NCI-H526 (cell line): ENCODE measurements around the gene SUGP1.

ENCODE experiments used
- DNase-seq, 2 experiments: peaks; one replicate each; lab custom pipeline; 2025; lab: John Stamatoyannopoulos, UW

SUGP1 gene

DNA sequence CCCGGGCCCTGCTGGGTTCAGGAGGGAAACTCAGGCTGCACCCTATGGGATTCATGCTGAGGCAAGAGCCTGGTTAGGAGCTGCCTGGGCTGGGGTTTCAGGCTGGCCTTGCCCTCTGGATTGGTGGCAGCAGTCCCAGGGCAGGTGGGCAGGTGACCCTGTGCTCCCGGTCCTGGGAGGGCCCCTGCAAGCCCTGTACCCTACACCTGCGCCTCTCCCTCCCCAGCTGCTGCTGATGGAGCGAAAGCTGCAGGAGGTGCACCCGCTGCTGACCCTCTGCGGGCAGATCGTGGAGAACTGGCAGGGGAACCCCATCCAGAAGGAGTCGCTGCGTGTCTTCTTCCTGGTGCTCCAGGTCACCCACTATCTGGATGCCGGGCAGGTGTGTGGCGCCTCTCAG is 20.7 kb upstream of the SUGP1 start:
- no peak for DNase-seq

- no peak for DNase-seq
Observed at GRCh38 chr19:19338082-19338481, 17.8 kb upstream of the SUGP1 start.

GRCh38 chr19:19337120-19337519 is 16.8 kb upstream of the SUGP1 start:
- no peak for DNase-seq

GRCh38 chr19:19336597-19336996 is 16.3 kb upstream of the SUGP1 start:
- DNase-seq: no peak

DNA sequence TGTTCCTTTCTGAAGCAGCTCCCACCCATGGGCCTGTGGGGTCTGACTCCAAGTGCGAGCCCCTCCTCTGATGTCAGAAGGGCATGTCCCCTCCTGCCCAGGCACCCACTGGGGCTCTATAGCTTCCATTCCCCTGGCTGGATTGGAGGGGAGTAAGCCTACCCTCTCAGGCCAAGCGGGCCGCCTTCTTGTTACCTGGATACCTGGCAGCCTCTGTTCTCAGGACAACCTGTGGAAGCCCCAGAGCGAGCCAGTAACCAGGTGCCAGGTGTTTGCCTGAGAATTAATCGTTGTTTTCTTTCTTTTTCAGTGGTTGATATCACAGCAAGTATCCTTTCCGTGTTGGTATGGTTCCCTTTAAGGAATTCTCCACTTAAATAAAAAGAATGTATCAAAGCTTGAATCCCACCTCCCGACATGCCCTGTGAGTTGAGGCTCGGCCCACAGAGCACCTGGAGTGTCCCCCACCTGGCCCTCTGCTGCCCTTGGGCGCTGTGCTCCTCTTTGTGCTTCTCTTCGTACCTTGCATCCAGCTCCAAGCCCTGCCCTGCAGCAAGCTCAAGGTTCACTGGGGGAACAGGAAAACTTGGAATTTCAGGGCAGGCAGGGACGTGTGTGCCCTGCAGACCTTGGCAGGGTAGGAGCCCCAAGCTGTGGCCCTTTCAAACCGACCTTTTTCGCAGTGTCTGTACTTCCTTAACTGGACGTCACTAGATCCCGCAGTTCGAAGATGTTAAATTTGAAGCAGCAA is 15.3 kb upstream of the SUGP1 start:
- no peak for DNase-seq

DNA sequence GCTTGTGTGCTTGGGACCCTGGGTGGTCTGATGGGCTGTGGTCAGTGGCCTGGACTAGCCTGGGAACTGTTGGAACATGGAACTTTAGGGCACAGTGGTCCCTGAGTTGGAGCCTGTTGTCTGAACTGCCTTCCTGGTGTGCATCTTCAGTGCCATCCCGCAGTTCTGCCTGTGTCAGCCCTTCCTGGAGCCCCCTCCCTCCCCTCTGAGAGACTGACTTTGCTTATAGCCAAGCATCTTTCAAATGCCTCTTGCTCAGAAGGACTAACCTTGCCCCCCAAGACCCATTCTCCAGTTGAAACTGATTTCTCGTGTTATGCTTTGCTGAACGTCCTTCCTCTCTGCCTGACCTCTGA is 14.7 kb upstream of the SUGP1 start:
- no peak for DNase-seq

DNA sequence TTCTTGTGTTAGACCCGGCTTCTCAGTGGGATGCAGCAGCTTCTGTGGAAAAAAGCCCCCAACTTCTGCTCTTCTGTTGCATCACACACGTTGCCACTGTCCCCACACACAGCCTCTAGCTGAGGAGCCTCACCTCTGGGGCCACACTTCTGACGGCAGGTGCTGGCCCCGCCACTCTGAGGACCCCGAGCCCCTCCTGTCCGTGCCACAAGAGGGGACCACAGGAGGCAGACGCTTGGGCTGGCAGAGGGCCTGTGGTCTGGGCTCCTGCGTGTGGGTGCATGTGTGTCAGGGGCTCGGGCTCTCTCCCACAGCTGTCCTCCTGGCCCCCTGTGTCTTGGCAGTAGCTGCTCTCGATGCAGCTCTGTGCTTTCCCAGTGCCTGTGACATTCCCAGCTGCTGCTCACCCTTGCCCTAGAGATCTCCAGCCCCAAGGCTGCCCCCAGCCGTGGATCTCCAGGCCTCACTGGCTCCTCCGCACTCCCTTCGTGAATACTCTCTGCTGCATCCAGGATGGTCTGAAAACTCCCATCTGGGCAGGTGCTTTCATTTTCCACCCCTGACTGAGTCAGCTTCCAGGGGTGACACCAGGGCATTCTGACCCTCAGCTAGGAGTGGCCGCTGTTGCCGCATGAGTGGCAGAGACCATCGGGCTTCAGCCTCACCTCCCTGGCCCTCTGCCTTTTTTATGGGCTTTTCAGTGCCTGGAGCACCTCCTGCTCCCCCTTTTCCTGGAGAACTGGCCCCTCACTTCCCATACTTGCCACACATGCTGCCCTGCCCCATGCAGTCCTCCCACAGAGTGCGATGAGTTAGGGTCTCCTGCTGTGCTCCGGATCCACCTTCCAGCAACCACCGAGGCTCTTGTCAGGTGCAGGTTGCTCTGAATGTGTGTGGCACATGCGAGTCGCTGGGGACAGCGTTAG is 14.0 kb upstream of the SUGP1 start:
- no peak for DNase-seq

- no peak for DNase-seq
Observed at GRCh38 chr19:19329126-19329525, 8.8 kb upstream of the SUGP1 start.

GRCh38 chr19:19327672-19328071 is 7.4 kb upstream of the SUGP1 start:
- DNase-seq: no peak

DNA sequence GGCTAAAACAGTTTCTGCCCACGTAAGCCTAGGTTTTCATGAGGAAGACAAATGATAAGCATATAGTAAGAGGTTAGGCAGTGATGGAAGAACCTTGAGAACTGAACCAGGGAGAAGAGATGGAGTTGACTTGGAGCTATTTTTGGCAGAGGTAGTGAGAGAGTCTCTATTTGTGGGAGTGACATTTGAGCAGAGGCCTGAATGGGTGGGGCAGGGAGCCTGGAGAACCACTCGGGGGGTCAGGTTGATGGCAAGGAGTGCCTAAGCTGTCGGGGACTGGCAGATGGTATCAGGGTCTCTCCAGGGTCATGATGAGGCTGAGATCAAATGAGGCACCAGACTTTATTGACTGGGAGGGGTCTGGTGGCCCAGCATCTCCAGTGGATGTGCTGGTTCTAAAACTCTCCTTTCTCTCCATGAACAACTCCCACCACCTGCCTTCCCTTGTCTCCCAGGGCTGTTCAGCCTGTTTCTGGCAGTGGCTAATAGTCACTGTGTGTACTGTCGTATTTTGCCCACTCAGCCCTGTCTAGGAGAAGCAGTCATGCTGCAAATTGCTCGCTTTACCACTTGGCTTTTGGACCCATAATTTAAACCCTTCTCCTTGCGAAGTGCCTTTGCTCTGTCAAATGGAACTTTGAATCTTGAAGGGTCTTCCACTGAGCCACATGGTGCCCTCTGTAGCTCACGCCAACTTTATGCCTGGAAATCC is 3.9 kb upstream of the SUGP1 start:
- DNase-seq: no peak

GRCh38 chr19:19321141-19321577 is 850 bp upstream of the SUGP1 start:
- peak in 1 of 2 experiments; percentile 8 for DNase-seq

- DNase-seq: no peak
Observed at GRCh38 chr19:19319732-19320360, 463 bp downstream of the SUGP1 start.

DNA sequence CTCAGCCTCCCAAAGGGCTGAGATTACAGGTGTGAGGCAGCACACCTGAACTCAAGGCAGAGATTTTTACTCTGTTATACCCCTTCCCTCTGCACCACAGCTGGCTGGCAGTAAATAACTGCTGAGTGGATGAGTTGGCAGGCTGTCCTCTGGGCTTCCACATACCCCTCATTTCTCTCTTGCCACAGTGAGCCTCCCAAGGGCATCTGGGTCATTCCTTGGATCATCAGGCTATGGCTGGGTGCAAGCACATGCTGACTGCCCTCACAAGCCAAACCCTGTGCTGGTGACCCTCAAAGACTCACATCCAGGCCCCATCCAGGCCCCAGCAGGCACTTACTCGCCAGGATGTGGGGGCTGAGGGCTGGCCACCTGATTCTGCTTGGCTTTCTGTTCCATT is 4.2 kb downstream of the SUGP1 start:
- no peak for DNase-seq

DNA sequence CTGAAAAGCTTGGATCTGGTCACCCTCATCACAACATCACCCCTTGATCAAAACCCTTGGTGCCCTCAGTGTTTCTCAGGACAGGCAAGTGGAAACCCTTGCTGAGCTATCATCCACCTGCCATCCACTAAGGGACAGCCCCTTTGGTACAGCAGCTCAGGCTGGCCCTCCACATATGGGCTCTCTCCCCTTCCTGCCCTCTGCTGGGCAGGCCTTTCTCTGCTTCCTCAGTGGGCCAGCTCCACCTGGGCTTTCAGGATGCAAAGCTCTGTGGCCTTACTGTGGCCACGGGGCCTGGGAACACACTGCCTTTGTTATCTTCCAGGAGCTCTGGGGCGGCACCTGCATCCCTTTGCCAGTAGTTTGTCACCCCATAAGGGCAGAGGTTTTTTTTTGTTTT is 4.9 kb downstream of the SUGP1 start:
- no peak for DNase-seq

GRCh38 chr19:19308373-19308772 is 11.9 kb downstream of the SUGP1 start:
- no peak for DNase-seq

DNA sequence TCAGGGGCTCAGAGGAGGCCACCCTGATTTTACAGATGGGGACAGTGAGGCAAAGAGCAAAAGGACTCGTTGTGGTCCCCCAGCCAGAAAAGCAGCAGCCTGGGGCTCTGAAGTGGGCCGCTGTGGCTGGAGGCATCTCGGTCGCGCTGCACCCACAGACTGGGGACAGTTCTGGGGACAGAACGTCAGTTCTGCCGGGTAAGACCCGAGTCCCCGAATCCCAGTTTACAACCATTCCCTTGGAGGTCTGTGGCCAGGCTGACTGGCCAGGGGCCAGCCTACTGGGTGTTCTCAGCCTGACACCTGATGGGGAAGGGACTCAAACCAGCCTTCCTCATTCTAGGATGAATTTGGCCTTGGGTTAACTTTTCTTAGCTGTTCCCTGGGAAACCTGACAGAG is 14.1 kb downstream of the SUGP1 start:
- no peak for DNase-seq

- no peak for DNase-seq
Observed at GRCh38 chr19:19305696-19306095, 14.6 kb downstream of the SUGP1 start.

DNA sequence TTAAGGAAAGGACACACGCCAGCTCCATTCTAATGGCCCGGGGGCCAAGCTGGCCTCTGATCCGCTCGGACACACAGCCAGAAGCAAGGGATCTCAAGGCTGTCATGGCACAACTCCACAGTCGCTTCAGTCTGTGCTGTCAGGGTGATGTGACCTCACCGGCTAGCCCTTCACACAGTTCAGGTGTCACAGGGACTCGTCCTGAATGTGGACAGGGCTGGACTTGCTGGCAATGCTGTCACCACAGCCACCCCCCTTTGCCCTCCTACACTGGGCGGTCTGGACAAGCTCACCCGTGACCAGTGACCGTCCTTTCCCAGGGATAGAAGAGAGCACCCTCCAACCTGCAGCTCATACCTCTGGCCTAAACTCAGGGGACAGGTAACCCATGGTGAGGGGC is 15.2 kb downstream of the SUGP1 start:
- DNase-seq: no peak

DNA sequence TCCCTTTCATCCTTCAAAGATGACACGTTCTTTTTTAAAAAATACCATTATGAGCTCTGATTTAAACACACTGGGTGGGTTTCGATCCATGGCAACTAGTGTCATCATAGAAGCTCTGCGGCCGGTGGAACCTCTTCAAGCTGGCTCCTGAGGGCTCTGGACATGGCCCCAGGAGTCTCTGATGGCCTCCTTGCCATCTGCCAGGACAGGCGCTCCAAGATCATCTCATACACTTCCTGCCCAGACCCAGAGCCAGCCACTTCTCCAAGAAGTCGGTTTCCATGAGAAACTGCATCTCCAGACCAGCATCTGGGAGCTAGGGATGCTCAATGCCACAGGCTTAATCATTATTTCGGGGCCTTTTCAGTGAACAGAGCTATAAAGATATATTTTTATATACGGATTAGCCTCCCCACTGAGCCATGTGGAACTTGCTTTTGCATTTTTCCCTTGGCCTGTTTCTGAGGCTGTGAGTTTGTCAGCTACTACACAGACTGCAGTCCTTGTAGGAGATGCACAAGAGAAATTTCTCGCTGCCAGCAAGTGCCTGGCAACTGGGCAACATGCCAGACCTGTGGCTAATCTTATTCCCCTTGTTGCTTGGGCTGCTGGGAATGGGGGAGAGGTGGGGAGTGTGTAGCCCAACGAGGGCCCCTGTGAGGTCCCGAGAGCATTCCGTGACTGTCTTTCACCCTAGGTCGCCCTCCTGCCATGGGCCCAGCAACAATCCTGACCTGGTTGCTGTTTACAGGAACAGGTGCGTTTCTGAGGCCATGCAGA is 15.9 kb downstream of the SUGP1 start:
- DNase-seq: no peak

- no peak for DNase-seq
Observed at GRCh38 chr19:19303411-19303810, 16.9 kb downstream of the SUGP1 start.

- DNase-seq: no peak
Observed at GRCh38 chr19:19300613-19301012, 19.7 kb downstream of the SUGP1 start.
